ENCODE data around the gene ADCY5.

Gene ADCY5

GRCh38 chr3:123342631-123343080 lies 106.2 kb downstream of the ADCY5 start:
- TF ChIP-seq ZNF561 (tag by site-specific recombination; IDR thresholded peaks at IDR 0.05; ENCODE audit: borderline replicate concordance) (no peak), ZNF280D (tag by site-specific recombination; IDR thresholded peaks at IDR 0.05) (no peak), KLF1 (tag by site-specific recombination; IDR thresholded peaks at IDR 0.05) (no peak), ZNF274 (IDR thresholded peaks at IDR 0.05; ENCODE audit: low read length) (no peak), ZNF274 (tag by site-specific recombination; IDR thresholded peaks at IDR 0.05; ENCODE audit: borderline replicate concordance) (no peak), ZNF473 (tag by site-specific recombination; IDR thresholded peaks at IDR 0.05) (no peak), ZBTB49 (tag by site-specific recombination; IDR thresholded peaks at IDR 0.05; ENCODE audit: low read depth) (no peak), ZNF18 (tag by site-specific recombination; IDR thresholded peaks at IDR 0.05) (no peak), ZBTB48 (tag by site-specific recombination; IDR thresholded peaks at IDR 0.05) (no peak), MZF1 (tag by site-specific recombination; IDR thresholded peaks at IDR 0.05; ENCODE audit: borderline replicate concordance) (no peak), ZNF629 (tag by site-specific recombination; IDR thresholded peaks at IDR 0.05) (no peak), ZBTB20 (tag by site-specific recombination; IDR thresholded peaks at IDR 0.05) (no peak), ZNF837 (tag by site-specific recombination; IDR thresholded peaks at IDR 0.05) (no peak)
- ChIA-PET CTCF (interaction anchor here (0.6 to 1.1 kb wide), 3 partner anchors 13 to 202 kb away, joined by 3 to 5 read pairs (median 3); no protein-coding TSS in a partner anchor), POLR2A (no interaction called here)
- H3K36me3 ChIP-seq (ENCODE audit: control insufficient read depth in 2 of 2, insufficient read depth in 1 of 2, low read length in 2 of 2) = no peaks in the 10 kb centered on the region
- no peak overlapping the region for H3K4me3 ChIP-seq (ENCODE audit: low read depth, low read length)
- no peak overlapping the region for H3K27ac ChIP-seq (ENCODE audit: extremely low read depth, low read depth, low read length)
- H3K9me3 ChIP-seq (ENCODE audit: control insufficient read depth, insufficient read depth, low read depth, low read length) = no peaks in the 10 kb centered on the region
- H3K4me1 ChIP-seq (ENCODE audit: control insufficient read depth, insufficient read depth, low read length) = peaks cover 9% of the 10 kb centered on the region; the same call in 1 of the 2 replicates

- H3K36me3 ChIP-seq (ENCODE audit: control insufficient read depth in 2 of 2, insufficient read depth in 1 of 2, low read length in 2 of 2) = no peaks in the 10 kb centered on the region
- H3K4me3 ChIP-seq (ENCODE audit: low read depth, low read length) = no peak overlapping the region
- H3K9me3 ChIP-seq (ENCODE audit: control insufficient read depth, insufficient read depth, low read depth, low read length) = no peaks in the 10 kb centered on the region
- TF ChIP-seq ZNF837 (tag by site-specific recombination; IDR thresholded peaks at IDR 0.05) (no peak), EGR2 (tag by site-specific recombination; IDR thresholded peaks at IDR 0.05; ENCODE audit: low read depth) (peak; percentile 69; the same call in 1 of the 2 replicates), ZFHX2 (tag by site-specific recombination; conservative IDR thresholded peaks at IDR 0.05) (peak; percentile 79), ZBTB20 (tag by site-specific recombination; IDR thresholded peaks at IDR 0.05) (peak; percentile 26; the same call in 1 of the 2 replicates), ZNF692 (tag by site-specific recombination; IDR thresholded peaks at IDR 0.05) (no peak), ZNF654 (tag by site-specific recombination; IDR thresholded peaks at IDR 0.05; ENCODE audit: low read depth) (no peak), ZEB2 (tag by site-specific recombination; IDR thresholded peaks at IDR 0.05) (no peak), REST (tag by site-specific recombination; IDR thresholded peaks at IDR 0.05) (no peak), ZNF600 (tag by site-specific recombination; IDR thresholded peaks at IDR 0.05) (no peak)
- ChIA-PET CTCF (interaction anchor here (0.6 to 1.2 kb wide), 3 partner anchors 107 to 203 kb away, joined by 3 read pairs; partner anchors contain the start of gene ADCY5), POLR2A (interaction anchor here (0.6 kb wide), 1 partner anchor 319 kb away, joined by 3 read pairs; no protein-coding TSS in a partner anchor)
- H3K4me1 ChIP-seq (ENCODE audit: control insufficient read depth, insufficient read depth, low read length) = peaks cover 9% of the 10 kb centered on the region; the same call in 1 of the 2 replicates
- H3K27ac ChIP-seq (ENCODE audit: extremely low read depth, low read depth, low read length) = no peak overlapping the region
These were observed 106.8 kb downstream of the ADCY5 start for GRCh38 chr3:123341871-123342630.
